ENCODE results near the gene CST11. TPM values are rescaled to one million over a fixed set of nuclear protein-coding genes. Genes with fewer than 3 reads are reported as not detected.

CST11 gene
- total and polyA plus RNA-seq, 9 of the 15 experiments (the other 6 are each of a cell fraction or from before 2014, with no cell fraction given), result not detected

GRCh38 chr20:23441850-23442313 is 10.8 kb downstream of the CST11 start (continued):
- peak; percentile 58; the same call in 1 of the 2 replicates for TF ChIP-seq REST (IDR thresholded peaks at IDR 0.05; ENCODE audit: borderline replicate concordance)
- no peak for TF ChIP-seq REST (CRISPR knock-in tag; IDR thresholded peaks at IDR 0.05; ENCODE audit: low read depth)
- TF ChIP-seq ZNF253 (CRISPR knock-in tag; conservative IDR thresholded peaks at IDR 0.05), result no peak
- no peak for TF ChIP-seq ZNF282 (CRISPR knock-in tag; IDR thresholded peaks at IDR 0.05)
- TF ChIP-seq NR1H2 (CRISPR knock-in tag; IDR thresholded peaks at IDR 0.05), result no peak
- no peak for TF ChIP-seq RBFOX2 (IDR thresholded peaks at IDR 0.05; ENCODE audit: low read depth, low read length)
- no peak for TF ChIP-seq POLR3A (IDR thresholded peaks at IDR 0.05; ENCODE audit: borderline replicate concordance, extremely low read depth, insufficient read depth, insufficient read length)
- TF ChIP-seq SMC3 (conservative IDR thresholded peaks at IDR 0.05; ENCODE audit: insufficient read depth, low read depth, low read length), result peak; percentile 51; the same call in 1 of the 2 replicates
- TF ChIP-seq ARID3B (CRISPR knock-in tag; IDR thresholded peaks at IDR 0.05; ENCODE audit: borderline replicate concordance), result no peak
- TF ChIP-seq SAP30 (IDR thresholded peaks at IDR 0.05; ENCODE audit: borderline replicate concordance, insufficient read depth, low read depth, low read length, poor library complexity, severe bottlenecking), result no peak
